GM12892 (cell line): ENCODE measurements around the gene AHRR.
"Not testable (repeated sequence)": the region's sequence is repeated elsewhere in the genome, so short reads cannot be mapped to it uniquely, and the experiment has no call there.

Source experiments
- DNase-seq: peaks from one replicate; pipeline ENCODE4 v3.0.0; 2011; ENCODE audit not compliant: insufficient read length
- FAIRE-seq: peaks from 2 replicates; lab custom pipeline; 2011; peaks lifted over from hg19 to GRCh38; lab: Jason Lieb, UNC
- POLR2A ChIP-seq: IDR thresholded peaks from 2 replicates; pipeline ENCODE4 v1.6.1; 2011; ENCODE audit warnings: low read depth, low read length, control low read depth
- POLR2AphosphoS5 ChIP-seq: IDR thresholded peaks from 2 replicates; pipeline ENCODE4 v1.6.1; 2011; ENCODE audit warnings: low read depth, low read length, control low read depth
- TAF1 ChIP-seq: IDR thresholded peaks from 2 replicates; pipeline ENCODE4 v1.6.1; 2011; ENCODE audit warnings: low read depth, mild to moderate bottlenecking, control low read depth, low read length, borderline replicate concordance

The AHRR gene

GRCh38 chr5:482506-482905, 161.0 kb downstream of the AHRR start:
- DNase-seq, result no peak
- no peak for FAIRE-seq
- no peak for TF ChIP-seq POLR2A
- TF ChIP-seq TAF1, result no peak
- TF ChIP-seq POLR2AphosphoS5, result no peak

- no peak for DNase-seq
- FAIRE-seq, result no peak
- TF ChIP-seq POLR2AphosphoS5, result no peak
- TF ChIP-seq POLR2A, result no peak
- no peak for TF ChIP-seq TAF1
Measured at GRCh38 chr5:483011-483410, 161.5 kb downstream of the AHRR start.

GRCh38 chr5:483434-484140, 162.1 kb downstream of the AHRR start:
- no peak for TF ChIP-seq TAF1
- no peak for TF ChIP-seq POLR2AphosphoS5
- no peak for TF ChIP-seq POLR2A
- FAIRE-seq (no peak), DNase-seq (no peak)

- no peak for FAIRE-seq
- TF ChIP-seq POLR2AphosphoS5 (no peak), TAF1 (no peak), POLR2A (no peak)
- no peak for DNase-seq
Measured at GRCh38 chr5:484556-484955, 163.0 kb downstream of the AHRR start.

GRCh38 chr5:485113-485945, 163.8 kb downstream of the AHRR start:
- DNase-seq, result no peak
- FAIRE-seq, result no peak
- no peak for TF ChIP-seq TAF1
- TF ChIP-seq POLR2A, result no peak
- TF ChIP-seq POLR2AphosphoS5, result no peak

GRCh38 chr5:485946-486491, 164.5 kb downstream of the AHRR start:
- FAIRE-seq, result no peak
- no peak for DNase-seq
- TF ChIP-seq TAF1 (no peak), POLR2AphosphoS5 (no peak), POLR2A (no peak)

GRCh38 chr5:486597-486996, 165.1 kb downstream of the AHRR start:
- DNase-seq, FAIRE-seq: not testable (repeated sequence)
